ENCODE data around the gene PGC. TPM values are rescaled to one million over a fixed set of nuclear protein-coding genes. Genes with fewer than 3 reads are reported as not detected.

The PGC gene
- total RNA-seq, 1 donor from 2014 or later, result not detected

- H3K4me1 Mint-ChIP-seq, result no peaks in the 10 kb centered on the region
- no peak overlapping the region for H3K4me3 Mint-ChIP-seq
- no peak for DNase-seq (ENCODE audit: low spot score in 2 of 2, unreplicated experiment in 2 of 2)
- TF ChIP-seq CTCF (IDR thresholded peaks at IDR 0.05; ENCODE audit: unreplicated experiment), result no peak
- H3K9me3 Mint-ChIP-seq, result no peaks in the 10 kb centered on the region
- no peaks in the 10 kb centered on the region for H3K36me3 Mint-ChIP-seq
- no peak overlapping the region for H3K27ac Mint-ChIP-seq
- peaks cover 15% of the 10 kb centered on the region for H3K27me3 Mint-ChIP-seq (ENCODE audit: low read depth)
Observed at GRCh38 chr6:41708856-41709255, 38.3 kb downstream of the PGC start.

- Mint-ChIP-seq H3K27me3 (ENCODE audit: low read depth) (peaks cover 17% of the 10 kb centered on the region), H3K27ac (no peak overlapping the region)
Observed at GRCh38 chr6:41707565-41708200, 39.5 kb downstream of the PGC start.

GRCh38 chr6:41706876-41707564 is 40.2 kb downstream of the PGC start:
- Mint-ChIP-seq H3K4me1 (no peaks in the 10 kb centered on the region), H3K4me3 (no peak overlapping the region), H3K36me3 (no peaks in the 10 kb centered on the region), H3K27me3 (ENCODE audit: low read depth) (peaks cover 17% of the 10 kb centered on the region), H3K9me3 (no peaks in the 10 kb centered on the region), H3K27ac (no peak overlapping the region)
- DNase-seq (ENCODE audit: low spot score in 2 of 2, unreplicated experiment in 2 of 2), result no peak
- no peak for TF ChIP-seq CTCF (IDR thresholded peaks at IDR 0.05; ENCODE audit: unreplicated experiment)

More at GRCh38 chr6:41707565-41708200, 39.5 kb downstream of the PGC start:
- TF ChIP-seq CTCF (IDR thresholded peaks at IDR 0.05; ENCODE audit: unreplicated experiment), result no peak
- H3K4me3 Mint-ChIP-seq, result no peak overlapping the region
- no peak for DNase-seq (ENCODE audit: low spot score in 2 of 2, unreplicated experiment in 2 of 2)
- no peaks in the 10 kb centered on the region for H3K9me3 Mint-ChIP-seq
- H3K4me1 Mint-ChIP-seq, result no peaks in the 10 kb centered on the region
- no peaks in the 10 kb centered on the region for H3K36me3 Mint-ChIP-seq

- Mint-ChIP-seq H3K9me3 (no peaks in the 10 kb centered on the region), H3K4me1 (peaks cover 2% of the 10 kb centered on the region), H3K4me3 (no peak overlapping the region), H3K27me3 (ENCODE audit: low read depth) (peaks cover 17% of the 10 kb centered on the region), H3K36me3 (no peaks in the 10 kb centered on the region), H3K27ac (no peak overlapping the region)
- DNase-seq (ENCODE audit: low spot score in 2 of 2, unreplicated experiment in 2 of 2), result no peak
- TF ChIP-seq CTCF (IDR thresholded peaks at IDR 0.05; ENCODE audit: unreplicated experiment), result peak; percentile 57
Observed at GRCh38 chr6:41705996-41706835, 41.0 kb downstream of the PGC start.

GRCh38 chr6:41705311-41705995 is 41.7 kb downstream of the PGC start:
- Mint-ChIP-seq H3K4me3 (no peak overlapping the region), H3K4me1 (peaks cover 6% of the 10 kb centered on the region), H3K27me3 (ENCODE audit: low read depth) (peaks cover 13% of the 10 kb centered on the region), H3K9me3 (no peaks in the 10 kb centered on the region), H3K36me3 (no peaks in the 10 kb centered on the region), H3K27ac (no peak overlapping the region)
- no peak for DNase-seq (ENCODE audit: low spot score in 2 of 2, unreplicated experiment in 2 of 2)
- TF ChIP-seq CTCF (IDR thresholded peaks at IDR 0.05; ENCODE audit: unreplicated experiment), result no peak

Measured in mesothelial cell of epicardium (in vitro differentiated cells).